HepG2 (cell line): ENCODE data around the gene PLSCR3. TPM values are rescaled to one million over a fixed set of nuclear protein-coding genes. Genes with fewer than 3 reads are reported as not detected.

Source experiments
- AGO2 ChIP-seq: fragments of 200-400 bp; formaldehyde crosslinking; optimal IDR thresholded peaks from 2 replicates; pipeline ENCODE3; 2017; ENCODE audit warnings: mild to moderate bottlenecking, low read depth, low read length, moderate library complexity
- BORCS8-MEF2B ChIP-seq: sonication (generic); formaldehyde crosslinking; IDR thresholded peaks from 2 replicates; pipeline ENCODE4 v1.8.0; 2022; ENCODE audit warnings: mild to moderate bottlenecking, missing genetic modification reagents
- DNMT1 ChIP-seq: sonication (generic); formaldehyde crosslinking; IDR thresholded peaks from 2 replicates; pipeline ENCODE4 v1.5.1; 2020; ENCODE audit warnings: mild to moderate bottlenecking, missing genetic modification reagents
- ISL2 ChIP-seq: sonication (generic); formaldehyde crosslinking; IDR thresholded peaks from 2 replicates; pipeline ENCODE4 v1.5.0; 2020; ENCODE audit warnings: missing genetic modification reagents
- KMT2B ChIP-seq: IDR thresholded peaks from 2 replicates; pipeline ENCODE4 v1.6.1; 2016; ENCODE audit warnings: missing genetic modification reagents, missing compliant biosample characterization
- MTERF4 ChIP-seq: sonication (generic); formaldehyde crosslinking; IDR thresholded peaks from 2 replicates; pipeline ENCODE4 v1.8.0; 2023; ENCODE audit warnings: mild to moderate bottlenecking, missing genetic modification reagents
- NFIB ChIP-seq: sonication (generic); formaldehyde crosslinking; IDR thresholded peaks from 2 replicates; pipeline ENCODE4 v1.9.0; 2021; ENCODE audit warnings: missing genetic modification reagents, mild to moderate bottlenecking, borderline replicate concordance
- NR2F6 ChIP-seq, 2 experiments: IDR thresholded peaks; 2 replicates each; pipeline ENCODE4 v1.6.1; 2016; ENCODE audit warnings: antibody characterized with exemption in 1 of 2, mild to moderate bottlenecking in 1 of 2
- PHF5A ChIP-seq: IDR thresholded peaks from one replicate; pipeline ENCODE4 v1.6.1; 2018; ENCODE audit warnings: low read depth, missing genetic modification reagents; ENCODE audit not compliant: unreplicated experiment
- POLR2AphosphoS5 ChIP-seq: IDR thresholded peaks from 2 replicates; pipeline ENCODE4 v1.6.1; 2012; ENCODE audit warnings: low read depth, low read length
- RNF219 ChIP-seq: sonication (generic); formaldehyde crosslinking; IDR thresholded peaks from 2 replicates; pipeline ENCODE4 v1.5.0; 2020; ENCODE audit warnings: mild to moderate bottlenecking, missing genetic modification reagents
- SP1 ChIP-seq, 2 experiments: fragments of 450-650 bp in 1 of 2; sonication (generic) in 1 of 2; formaldehyde crosslinking in 1 of 2; IDR thresholded peaks; 2 replicates each; pipeline versions ENCODE4 v1.4.0 to v1.6.1; 2016 to 2020; ENCODE audit warnings: missing genetic modification reagents in 1 of 2
- ZMYM3 ChIP-seq: sonication (generic); formaldehyde crosslinking; IDR thresholded peaks from 2 replicates; pipeline ENCODE4 v1.5.1; 2020; ENCODE audit warnings: mild to moderate bottlenecking, missing genetic modification reagents
- ZNF17 ChIP-seq: sonication (generic); formaldehyde crosslinking; IDR thresholded peaks from 2 replicates; pipeline ENCODE4 v1.5.0; 2020; ENCODE audit warnings: mild to moderate bottlenecking, missing genetic modification reagents
- ZNF263 ChIP-seq: sonication (generic); formaldehyde crosslinking; IDR thresholded peaks from 2 replicates; pipeline ENCODE4 v1.4.0; 2020; ENCODE audit warnings: missing genetic modification reagents
- ZNF33A ChIP-seq: sonication (generic); formaldehyde crosslinking; IDR thresholded peaks from 2 replicates; pipeline ENCODE4 v1.5.1; 2020; ENCODE audit warnings: missing genetic modification reagents, mild to moderate bottlenecking, moderate library complexity, borderline replicate concordance
- ZNF468 ChIP-seq: sonication (generic); formaldehyde crosslinking; IDR thresholded peaks from 2 replicates; pipeline ENCODE4 v1.8.0; 2022; ENCODE audit warnings: mild to moderate bottlenecking, moderate library complexity, missing genetic modification reagents
- ZNF552 ChIP-seq: sonication (generic); formaldehyde crosslinking; IDR thresholded peaks from 2 replicates; pipeline ENCODE4 v1.9.0; 2022; ENCODE audit warnings: missing genetic modification reagents, mild to moderate bottlenecking, borderline replicate concordance
- ZNF570 ChIP-seq: sonication (generic); formaldehyde crosslinking; IDR thresholded peaks from 2 replicates; pipeline ENCODE4 v1.4.0; 2020; ENCODE audit warnings: mild to moderate bottlenecking, missing genetic modification reagents, borderline replicate concordance
- polyA plus RNA-seq, 8 experiments: library from polyadenylated mRNA; depleted of rRNA in 3 of 8; stranded (reverse) in 7 of 8; unstranded in 1 of 8; fragments of >200 nt; fragmentation: Illumina TruSeq in 4 of 8; extraction: Trizol in 4 of 8; gene quantifications; 2 replicates each; pipeline versions ENCODE4 v1.2.1 to v1.2.3, GENCODE V29; 2011 to 2016; ENCODE audit warnings: low read depth in 4 of 8, missing spikeins in 1 of 8, mixed read lengths in 1 of 8; ENCODE audit not compliant: insufficient read depth in 1 of 8
- total RNA-seq, 5 experiments: library from RNA; depleted of rRNA; stranded (reverse); fragments of >200 nt; fragmentation: Illumina TruSeq; extraction: Trizol; gene quantifications; 2 replicates each; pipeline ENCODE4 v1.2.3, GENCODE V29; 2016; ENCODE audit warnings: low read depth in 1 of 5
- TF ChIP-seq, protein P1 (sequence below): sonication (generic); formaldehyde crosslinking; IDR thresholded peaks from 2 replicates; pipeline ENCODE4 v1.5.1; 2020; ENCODE audit warnings: missing genetic modification reagents, mild to moderate bottlenecking, borderline replicate concordance
- TF ChIP-seq, protein P2 (sequence below): sonication (generic); formaldehyde crosslinking; IDR thresholded peaks from 2 replicates; pipeline ENCODE4 v1.4.0; 2020; ENCODE audit warnings: mild to moderate bottlenecking, missing genetic modification reagents
- TF ChIP-seq, protein P3 (sequence below): sonication (generic); formaldehyde crosslinking; IDR thresholded peaks from 2 replicates; pipeline ENCODE4 v1.8.0; 2022; ENCODE audit warnings: mild to moderate bottlenecking, missing genetic modification reagents, moderate library complexity

PLSCR3 gene
- total and polyA plus RNA-seq, 2 of the 13 experiments (the other 11 are each of a cell fraction or from before 2014, with no cell fraction given) = 5.6 to 6.2 TPM

GRCh38 chr17:7394452-7395191 lies at the start of gene PLSCR3 (continued):
- TF ChIP-seq NFIB (CRISPR knock-in tag) = no peak
- TF ChIP-seq BORCS8-MEF2B (CRISPR knock-in tag) = peak; percentile 38; the same call in 1 of the 2 replicates
- TF ChIP-seq, protein P1, sequence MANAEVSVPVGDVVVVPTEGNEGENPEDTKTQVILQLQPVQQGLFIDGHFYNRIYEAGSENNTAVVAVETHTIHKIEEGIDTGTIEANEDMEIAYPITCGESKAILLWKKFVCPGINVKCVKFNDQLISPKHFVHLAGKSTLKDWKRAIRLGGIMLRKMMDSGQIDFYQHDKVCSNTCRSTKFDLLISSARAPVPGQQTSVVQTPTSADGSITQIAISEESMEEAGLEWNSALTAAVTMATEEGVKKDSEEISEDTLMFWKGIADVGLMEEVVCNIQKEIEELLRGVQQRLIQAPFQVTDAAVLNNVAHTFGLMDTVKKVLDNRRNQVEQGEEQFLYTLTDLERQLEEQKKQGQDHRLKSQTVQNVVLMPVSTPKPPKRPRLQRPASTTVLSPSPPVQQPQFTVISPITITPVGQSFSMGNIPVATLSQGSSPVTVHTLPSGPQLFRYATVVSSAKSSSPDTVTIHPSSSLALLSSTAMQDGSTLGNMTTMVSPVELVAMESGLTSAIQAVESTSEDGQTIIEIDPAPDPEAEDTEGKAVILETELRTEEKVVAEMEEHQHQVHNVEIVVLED (CRISPR knock-in tag) = peak; percentile 42; the same call in 1 of the 2 replicates
- TF ChIP-seq ZNF263 = peak; percentile 32; the same call in 1 of the 2 replicates
- peak; percentile 28 for TF ChIP-seq PHF5A (CRISPR knock-in tag)
- peak; percentile 87 for TF ChIP-seq POLR2AphosphoS5
- no peak for TF ChIP-seq RNF219 (CRISPR knock-in tag)
- no peak for TF ChIP-seq NR2F6 (IDR thresholded peaks at IDR 0.05)
- TF ChIP-seq NR2F6 (CRISPR knock-in tag; IDR thresholded peaks at IDR 0.05) = no peak
- no peak for TF ChIP-seq ZMYM3
- TF ChIP-seq ISL2 (CRISPR knock-in tag) = peak; percentile 27; the same call in 1 of the 2 replicates
- TF ChIP-seq DNMT1 (CRISPR knock-in tag) = no peak; the same call in 1 of the 2 replicates
- TF ChIP-seq ZNF17 (CRISPR knock-in tag) = no peak
- no peak for TF ChIP-seq ZNF33A (CRISPR knock-in tag)
- TF ChIP-seq ZNF570 (CRISPR knock-in tag) = no peak
- no peak; the same call in 1 of the 2 replicates for TF ChIP-seq ZNF552 (CRISPR knock-in tag)
- TF ChIP-seq, protein P2, sequence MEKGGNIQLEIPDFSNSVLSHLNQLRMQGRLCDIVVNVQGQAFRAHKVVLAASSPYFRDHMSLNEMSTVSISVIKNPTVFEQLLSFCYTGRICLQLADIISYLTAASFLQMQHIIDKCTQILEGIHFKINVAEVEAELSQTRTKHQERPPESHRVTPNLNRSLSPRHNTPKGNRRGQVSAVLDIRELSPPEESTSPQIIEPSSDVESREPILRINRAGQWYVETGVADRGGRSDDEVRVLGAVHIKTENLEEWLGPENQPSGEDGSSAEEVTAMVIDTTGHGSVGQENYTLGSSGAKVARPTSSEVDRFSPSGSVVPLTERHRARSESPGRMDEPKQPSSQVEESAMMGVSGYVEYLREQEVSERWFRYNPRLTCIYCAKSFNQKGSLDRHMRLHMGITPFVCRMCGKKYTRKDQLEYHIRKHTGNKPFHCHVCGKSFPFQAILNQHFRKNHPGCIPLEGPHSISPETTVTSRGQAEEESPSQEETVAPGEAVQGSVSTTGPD (CRISPR knock-in tag) = no peak
- no peak; the same call in 1 of the 2 replicates for TF ChIP-seq KMT2B (CRISPR knock-in tag)
- TF ChIP-seq ZNF468 (CRISPR knock-in tag) = peak; percentile 74; the same call in 1 of the 2 replicates
- no peak for TF ChIP-seq AGO2
- TF ChIP-seq SP1 (IDR thresholded peaks at IDR 0.05) = no peak
- peak; percentile 53; the same call in 1 of the 2 replicates for TF ChIP-seq SP1 (CRISPR knock-in tag; IDR thresholded peaks at IDR 0.05)
- 0 out of 2 replicates have a peak, but pooled peaks have one; percentile 1 for TF ChIP-seq MTERF4 (CRISPR knock-in tag)
- TF ChIP-seq, protein P3, sequence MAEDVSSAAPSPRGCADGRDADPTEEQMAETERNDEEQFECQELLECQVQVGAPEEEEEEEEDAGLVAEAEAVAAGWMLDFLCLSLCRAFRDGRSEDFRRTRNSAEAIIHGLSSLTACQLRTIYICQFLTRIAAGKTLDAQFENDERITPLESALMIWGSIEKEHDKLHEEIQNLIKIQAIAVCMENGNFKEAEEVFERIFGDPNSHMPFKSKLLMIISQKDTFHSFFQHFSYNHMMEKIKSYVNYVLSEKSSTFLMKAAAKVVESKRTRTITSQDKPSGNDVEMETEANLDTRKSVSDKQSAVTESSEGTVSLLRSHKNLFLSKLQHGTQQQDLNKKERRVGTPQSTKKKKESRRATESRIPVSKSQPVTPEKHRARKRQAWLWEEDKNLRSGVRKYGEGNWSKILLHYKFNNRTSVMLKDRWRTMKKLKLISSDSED (CRISPR knock-in tag) = no peak; the same call in 1 of the 2 replicates
